Vagina (tissue), 2 donors: Measurements from ENCODE around the gene PTPRK. TPM values are rescaled to one million over a fixed set of nuclear protein-coding genes. Genes with fewer than 3 reads are reported as not detected.

Source experiments
- DNase-seq, 2 donors: peaks; one replicate each; pipeline ENCODE4 v3.0.0-alpha.2; 2017; ENCODE audit errors: extremely low spot score in 2 of 2
- H3K27ac ChIP-seq: fragments of 200-600 bp; sonication (generic); one replicate; pipeline ENCODE4 v1.5.1; 2019
- H3K27me3 ChIP-seq: fragments of 200-600 bp; sonication (generic); one replicate; pipeline ENCODE4 v1.5.1; 2019
- H3K36me3 ChIP-seq, 2 donors: fragments of 200-600 bp; sonication (generic); one replicate each; pipeline ENCODE4 v1.5.1; 2017 to 2019
- H3K4me1 ChIP-seq: fragments of 200-600 bp; sonication (generic); one replicate; pipeline ENCODE4 v1.5.1; 2019
- H3K4me3 ChIP-seq, 2 donors: fragments of 200-600 bp; sonication (generic); 1 replicate in 1 of 2; 2 replicates in 1 of 2; pipeline ENCODE4 v1.5.1; 2016 to 2019
- H3K9me3 ChIP-seq: fragments of 200-600 bp; sonication (generic); one replicate; pipeline ENCODE4 v1.5.1; 2019
- CTCF ChIP-seq, 3 experiments: fragments of 450-650 bp in 2 of 3; fragments of 200-600 bp in 1 of 3; sonication (generic) in 1 of 3; IDR thresholded peaks; one replicate each; pipeline ENCODE4 v1.5.1; 2017 to 2019; ENCODE audit warnings: antibody characterized with exemption in 3 of 3, mild to moderate bottlenecking in 2 of 3, moderate library complexity in 2 of 3
- POLR2A ChIP-seq, 2 donors: fragments of 450-650 bp; IDR thresholded peaks; one replicate each; pipeline ENCODE4 v1.6.1; 2017; ENCODE audit warnings: antibody characterized with exemption in 2 of 2, mild to moderate bottlenecking in 2 of 2, moderate library complexity in 2 of 2
- POLR2AphosphoS5 ChIP-seq, 2 donors: sonication (generic); formaldehyde crosslinking; IDR thresholded peaks; one replicate each; pipeline ENCODE4 v1.9.0; 2017; ENCODE audit warnings: antibody characterized with exemption in 2 of 2, mild to moderate bottlenecking in 2 of 2, low read depth in 1 of 2; ENCODE audit not compliant: insufficient read depth in 1 of 2
- intact Hi-C: fragments of 100-400 bp; cut with DNase I; formaldehyde crosslinking; loops from one replicate; pipeline ENCODE4 v1.15.1; 2023
- total RNA-seq: library from RNA; depleted of rRNA; stranded (reverse); fragments of >200 nt; gene quantifications from one replicate; pipeline ENCODE4 v1.2.3, GENCODE V29; 2016

PTPRK gene
- total RNA-seq, 1 donor from 2014 or later, result 82.5 TPM

GRCh38 chr6:128463942-128464341 lies 56.5 kb downstream of the PTPRK start:
- Histone ChIP-seq H3K27ac (no peak overlapping the region), H3K4me1 (peaks cover 20% of the 10 kb centered on the region), H3K4me3 (no peak overlapping the region), H3K36me3 (no peaks in the 10 kb centered on the region), H3K9me3 (no peaks in the 10 kb centered on the region), H3K27me3 (no peaks in the 10 kb centered on the region)
- intact Hi-C loops, result no loop called here
- DNase-seq, result no peak
- no peak for TF ChIP-seq CTCF (IDR thresholded peaks at IDR 0.05)
- TF ChIP-seq POLR2AphosphoS5 (IDR thresholded peaks at IDR 0.05; ENCODE audit: insufficient read depth in 1 of 2, low read depth in 1 of 2), result no peak
- no peak for TF ChIP-seq POLR2A (IDR thresholded peaks at IDR 0.05)

GRCh38 chr6:128461501-128461900 lies 58.9 kb downstream of the PTPRK start:
- no peak overlapping the region for H3K27ac ChIP-seq
- TF ChIP-seq POLR2AphosphoS5 (IDR thresholded peaks at IDR 0.05; ENCODE audit: insufficient read depth in 1 of 2, low read depth in 1 of 2) (no peak), POLR2A (IDR thresholded peaks at IDR 0.05) (no peak), CTCF (IDR thresholded peaks at IDR 0.05) (no peak)
- H3K9me3 ChIP-seq, result no peaks in the 10 kb centered on the region
- no peak for DNase-seq
- H3K36me3 ChIP-seq, result no peaks in the 10 kb centered on the region
- intact Hi-C loops, result no loop called here
- peaks cover 20% of the 10 kb centered on the region for H3K4me1 ChIP-seq
- no peak overlapping the region for H3K4me3 ChIP-seq
- no peaks in the 10 kb centered on the region for H3K27me3 ChIP-seq

GRCh38 chr6:128456510-128457230 lies 63.7 kb downstream of the PTPRK start:
- no peaks in the 10 kb centered on the region for H3K9me3 ChIP-seq
- TF ChIP-seq POLR2AphosphoS5 (IDR thresholded peaks at IDR 0.05; ENCODE audit: insufficient read depth in 1 of 2, low read depth in 1 of 2) (no peak), POLR2A (IDR thresholded peaks at IDR 0.05) (no peak), CTCF (IDR thresholded peaks at IDR 0.05) (no peak)
- H3K36me3 ChIP-seq, result no peaks in the 10 kb centered on the region
- H3K27ac ChIP-seq, result no peak overlapping the region
- H3K4me1 ChIP-seq, result peaks cover 6% of the 10 kb centered on the region
- intact Hi-C loops, result no loop called here
- no peak overlapping the region for H3K4me3 ChIP-seq
- H3K27me3 ChIP-seq, result no peaks in the 10 kb centered on the region
- no peak for DNase-seq

GRCh38 chr6:128455959-128456358 lies 64.4 kb downstream of the PTPRK start:
- no peak overlapping the region for H3K27ac ChIP-seq
- H3K9me3 ChIP-seq, result no peaks in the 10 kb centered on the region
- no peak for TF ChIP-seq POLR2A (IDR thresholded peaks at IDR 0.05)
- no peak for TF ChIP-seq POLR2AphosphoS5 (IDR thresholded peaks at IDR 0.05; ENCODE audit: insufficient read depth in 1 of 2, low read depth in 1 of 2)
- no peak for TF ChIP-seq CTCF (IDR thresholded peaks at IDR 0.05)
- intact Hi-C loops, result no loop called here
- H3K4me3 ChIP-seq, result no peak overlapping the region
- H3K27me3 ChIP-seq, result no peaks in the 10 kb centered on the region
- no peak for DNase-seq
- no peaks in the 10 kb centered on the region for H3K36me3 ChIP-seq
- H3K4me1 ChIP-seq, result peaks cover 6% of the 10 kb centered on the region

- no peaks in the 10 kb centered on the region for H3K9me3 ChIP-seq
- no peaks in the 10 kb centered on the region for H3K27me3 ChIP-seq
- H3K4me1 ChIP-seq, result peaks cover 6% of the 10 kb centered on the region
- intact Hi-C loops, result no loop called here
- no peak for DNase-seq
- TF ChIP-seq CTCF (IDR thresholded peaks at IDR 0.05), result no peak
- TF ChIP-seq POLR2A (IDR thresholded peaks at IDR 0.05), result no peak
- TF ChIP-seq POLR2AphosphoS5 (IDR thresholded peaks at IDR 0.05; ENCODE audit: insufficient read depth in 1 of 2, low read depth in 1 of 2), result no peak
- H3K27ac ChIP-seq, result no peak overlapping the region
- H3K4me3 ChIP-seq, result no peak overlapping the region
- no peaks in the 10 kb centered on the region for H3K36me3 ChIP-seq
Observed at GRCh38 chr6:128452713-128453112, 67.7 kb downstream of the PTPRK start.
